MM.1S (cell line): ENCODE measurements around the gene CENPH.
"Not testable (repeated sequence)": the region's sequence is repeated elsewhere in the genome, so short reads cannot be mapped to it uniquely, and the experiment has no call there.

Source experiments
- DNase-seq: peaks from one replicate; pipeline ENCODE4 v3.0.0-alpha.2; 2015
- H2AFZ ChIP-seq: fragments of 300-600 bp; sonication (generic); 2 replicates; pipeline ENCODE4 v1.6.0; 2016; ENCODE audit warnings: antibody characterized with exemption, low read length
- H3F3A ChIP-seq: fragments of 300-600 bp; sonication (generic); 2 replicates; pipeline ENCODE4 v1.6.1; 2016; ENCODE audit warnings: mild to moderate bottlenecking, antibody characterized with exemption, low read length, moderate library complexity, mixed read lengths; ENCODE audit not compliant: insufficient read depth
- H3K27ac ChIP-seq: fragments of 300-600 bp; sonication (generic); 2 replicates; pipeline ENCODE4 v1.5.1; 2016; ENCODE audit warnings: mild to moderate bottlenecking, low read length
- H3K27me3 ChIP-seq: fragments of 300-600 bp; sonication (generic); replicated peaks from 2 replicates; pipeline ENCODE4 v1.6.0; 2016; ENCODE audit warnings: low read length; ENCODE audit not compliant: insufficient read depth
- H3K36me3 ChIP-seq: fragments of 300-600 bp; sonication (generic); replicated peaks from 2 replicates; pipeline ENCODE4 v1.6.1; 2016; ENCODE audit warnings: mild to moderate bottlenecking, low read length, mixed read lengths; ENCODE audit not compliant: insufficient read depth
- H3K4me1 ChIP-seq: fragments of 300-600 bp; sonication (generic); 2 replicates; pipeline ENCODE4 v1.6.1; 2016; ENCODE audit warnings: low read length, mixed read lengths
- H3K4me2 ChIP-seq: fragments of 300-600 bp; sonication (generic); 2 replicates; pipeline ENCODE4 v1.6.0; 2016; ENCODE audit warnings: low read depth, low read length
- H3K4me3 ChIP-seq: fragments of 300-600 bp; sonication (generic); 2 replicates; pipeline ENCODE4 v1.5.1; 2016; ENCODE audit warnings: low read length, mixed read lengths
- H3K79me2 ChIP-seq: fragments of 300-600 bp; sonication (generic); 2 replicates; pipeline ENCODE4 v1.6.1; 2016; ENCODE audit warnings: mixed run types, low read length, mixed read lengths
- H3K9ac ChIP-seq: fragments of 300-600 bp; sonication (generic); 2 replicates; pipeline ENCODE4 v1.6.1; 2016; ENCODE audit warnings: low read length, mixed read lengths
- H3K9me2 ChIP-seq: fragments of 300-600 bp; sonication (generic); replicated peaks from 2 replicates; pipeline ENCODE4 v1.6.1; 2016; ENCODE audit warnings: mild to moderate bottlenecking, low read length, mixed read lengths; ENCODE audit not compliant: insufficient read depth
- H3K9me3 ChIP-seq: fragments of 300-600 bp; sonication (generic); replicated peaks from 2 replicates; pipeline ENCODE4 v1.6.1; 2016; ENCODE audit warnings: mild to moderate bottlenecking, low read length, mixed read lengths; ENCODE audit not compliant: insufficient read depth
- H4K20me1 ChIP-seq: fragments of 300-600 bp; sonication (generic); 2 replicates; pipeline ENCODE4 v1.6.1; 2016; ENCODE audit warnings: mild to moderate bottlenecking, low read length, moderate library complexity, mixed read lengths; ENCODE audit not compliant: insufficient read depth
- EZH2 ChIP-seq: fragments of 300-600 bp; sonication (generic); optimal IDR thresholded peaks from 2 replicates; pipeline ENCODE3; 2017; ENCODE audit warnings: low read depth, mild to moderate bottlenecking, antibody characterized with exemption, low read length, mixed read lengths
- EZH2phosphoT487 ChIP-seq: fragments of 300-600 bp; sonication (generic); IDR thresholded peaks from 2 replicates; pipeline ENCODE4 v1.6.1; 2018; ENCODE audit warnings: antibody characterized with exemption, low read length
- TF ChIP-seq, protein P1 (sequence below): fragments of 300-600 bp; sonication (generic); IDR thresholded peaks from 2 replicates; pipeline ENCODE4 v1.5.1; 2016; ENCODE audit warnings: antibody characterized with exemption, low read length, mixed read lengths

CENPH gene

DNA sequence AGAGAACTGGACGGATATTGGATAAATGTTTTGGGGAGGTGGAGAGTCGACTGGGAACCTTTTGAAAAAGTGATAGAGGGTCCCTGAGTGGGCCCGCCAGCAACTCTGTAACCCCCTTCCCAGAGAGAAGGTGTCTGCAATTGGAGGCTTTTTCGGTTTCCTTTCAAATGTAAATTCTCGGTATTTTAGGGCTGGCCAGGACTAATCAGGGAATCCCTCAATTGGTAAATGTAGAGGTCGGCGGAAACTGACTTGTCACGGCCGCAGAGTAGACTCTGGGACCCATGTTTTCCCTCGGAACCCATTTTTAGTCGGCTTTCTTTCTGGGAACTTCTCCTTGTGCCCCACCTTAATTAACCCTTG lies 21.9 kb upstream of the CENPH start:
- H3K27me3 ChIP-seq = no peaks in the 10 kb centered on the region
- DNase-seq = peak; percentile 18
- peak overlapping the region; percentile 78 for H3K9ac ChIP-seq
- H3F3A ChIP-seq = peaks cover 5% of the 10 kb centered on the region
- H3K9me2 ChIP-seq = no peaks in the 10 kb centered on the region
- peaks cover 49% of the 10 kb centered on the region for H3K79me2 ChIP-seq
- H4K20me1 ChIP-seq = no peaks in the 10 kb centered on the region
- TF ChIP-seq EZH2phosphoT487 = no peak
- H3K27ac ChIP-seq = peak overlapping the region; percentile 67
- peak overlapping the region; percentile 81 for H3K4me2 ChIP-seq
- no peaks in the 10 kb centered on the region for H3K9me3 ChIP-seq
- peak overlapping the region; percentile 83 for H3K4me3 ChIP-seq
- H2AFZ ChIP-seq = peak overlapping the region; percentile 64
- peaks cover 11% of the 10 kb centered on the region for H3K4me1 ChIP-seq
- H3K36me3 ChIP-seq = peaks cover 9% of the 10 kb centered on the region; the same call in 1 of the 2 replicates

DNA sequence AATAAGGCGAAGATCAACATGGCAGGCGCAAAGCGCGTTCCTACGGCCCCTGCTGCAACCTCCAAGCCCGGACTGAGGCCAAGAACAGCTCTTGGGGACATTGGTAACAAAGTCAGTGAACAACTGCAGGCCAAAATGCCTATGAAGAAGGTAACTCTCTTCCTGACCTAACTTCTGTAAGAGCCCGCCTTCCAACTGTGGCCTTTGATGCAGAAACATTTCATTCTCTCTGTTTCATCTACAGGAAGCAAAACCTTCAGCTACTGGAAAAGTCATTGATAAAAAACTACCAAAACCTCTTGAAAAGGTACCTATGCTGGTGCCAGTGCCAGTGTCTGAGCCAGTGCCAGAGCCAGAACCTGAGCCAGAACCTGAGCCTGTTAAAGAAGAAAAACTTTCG lies 21.5 kb upstream of the CENPH start:
- H3F3A ChIP-seq = peaks cover 5% of the 10 kb centered on the region
- H3K79me2 ChIP-seq = peaks cover 51% of the 10 kb centered on the region
- no peaks in the 10 kb centered on the region for H3K9me2 ChIP-seq
- H3K4me2 ChIP-seq = peak overlapping the region; percentile 81
- TF ChIP-seq EZH2phosphoT487 = no peak
- TF ChIP-seq, protein P1, sequence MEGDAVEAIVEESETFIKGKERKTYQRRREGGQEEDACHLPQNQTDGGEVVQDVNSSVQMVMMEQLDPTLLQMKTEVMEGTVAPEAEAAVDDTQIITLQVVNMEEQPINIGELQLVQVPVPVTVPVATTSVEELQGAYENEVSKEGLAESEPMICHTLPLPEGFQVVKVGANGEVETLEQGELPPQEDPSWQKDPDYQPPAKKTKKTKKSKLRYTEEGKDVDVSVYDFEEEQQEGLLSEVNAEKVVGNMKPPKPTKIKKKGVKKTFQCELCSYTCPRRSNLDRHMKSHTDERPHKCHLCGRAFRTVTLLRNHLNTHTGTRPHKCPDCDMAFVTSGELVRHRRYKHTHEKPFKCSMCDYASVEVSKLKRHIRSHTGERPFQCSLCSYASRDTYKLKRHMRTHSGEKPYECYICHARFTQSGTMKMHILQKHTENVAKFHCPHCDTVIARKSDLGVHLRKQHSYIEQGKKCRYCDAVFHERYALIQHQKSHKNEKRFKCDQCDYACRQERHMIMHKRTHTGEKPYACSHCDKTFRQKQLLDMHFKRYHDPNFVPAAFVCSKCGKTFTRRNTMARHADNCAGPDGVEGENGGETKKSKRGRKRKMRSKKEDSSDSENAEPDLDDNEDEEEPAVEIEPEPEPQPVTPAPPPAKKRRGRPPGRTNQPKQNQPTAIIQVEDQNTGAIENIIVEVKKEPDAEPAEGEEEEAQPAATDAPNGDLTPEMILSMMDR = no peak
- no peak for TF ChIP-seq EZH2
- no peak for DNase-seq
- peak overlapping the region; percentile 83 for H3K4me3 ChIP-seq
- H2AFZ ChIP-seq = peak overlapping the region; percentile 64
- no peaks in the 10 kb centered on the region for H4K20me1 ChIP-seq
- H3K36me3 ChIP-seq = peaks cover 9% of the 10 kb centered on the region; the same call in 1 of the 2 replicates
- peak overlapping the region; percentile 67; the same call in 1 of the 2 replicates for H3K27ac ChIP-seq
- H3K4me1 ChIP-seq = peaks cover 11% of the 10 kb centered on the region
- no peaks in the 10 kb centered on the region for H3K9me3 ChIP-seq
- peak overlapping the region; percentile 78; the same call in 1 of the 2 replicates for H3K9ac ChIP-seq
- H3K27me3 ChIP-seq = no peaks in the 10 kb centered on the region

DNA sequence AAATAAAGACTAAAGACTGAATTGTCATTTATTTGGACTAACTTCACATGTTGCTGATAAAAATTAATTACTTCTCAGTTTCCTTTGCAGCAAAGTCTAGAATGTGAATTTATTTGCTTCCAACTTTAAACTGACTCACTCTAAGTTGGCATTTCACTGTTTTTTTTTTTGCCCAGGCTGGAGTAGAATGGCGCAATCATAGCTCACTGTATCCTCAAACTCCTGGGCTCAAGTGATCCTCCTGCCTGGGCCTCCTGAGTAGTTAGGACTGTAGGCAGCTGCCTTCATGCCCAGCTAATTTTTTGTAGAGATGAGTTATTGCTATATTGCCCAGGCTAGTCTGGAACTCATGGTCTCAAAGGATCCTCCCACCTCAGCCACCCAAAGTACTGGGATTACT lies 18.9 kb upstream of the CENPH start:
- H3K9me2 ChIP-seq = no peaks in the 10 kb centered on the region
- peaks cover 5% of the 10 kb centered on the region for H3F3A ChIP-seq
- H3K9ac ChIP-seq = no peak overlapping the region
- no peaks in the 10 kb centered on the region for H3K27me3 ChIP-seq
- H3K4me2 ChIP-seq = no peak overlapping the region
- no peaks in the 10 kb centered on the region for H3K9me3 ChIP-seq
- no peak overlapping the region for H3K4me3 ChIP-seq
- H3K4me1 ChIP-seq = peaks cover 11% of the 10 kb centered on the region
- H2AFZ ChIP-seq = no peak overlapping the region
- no peak overlapping the region for H3K27ac ChIP-seq
- DNase-seq = no peak
- H4K20me1 ChIP-seq = no peaks in the 10 kb centered on the region
- H3K79me2 ChIP-seq = peaks cover 57% of the 10 kb centered on the region
- peaks cover 22% of the 10 kb centered on the region for H3K36me3 ChIP-seq
- TF ChIP-seq EZH2phosphoT487 (no peak), EZH2 (no peak)
- TF ChIP-seq, protein P1 = no peak

DNA sequence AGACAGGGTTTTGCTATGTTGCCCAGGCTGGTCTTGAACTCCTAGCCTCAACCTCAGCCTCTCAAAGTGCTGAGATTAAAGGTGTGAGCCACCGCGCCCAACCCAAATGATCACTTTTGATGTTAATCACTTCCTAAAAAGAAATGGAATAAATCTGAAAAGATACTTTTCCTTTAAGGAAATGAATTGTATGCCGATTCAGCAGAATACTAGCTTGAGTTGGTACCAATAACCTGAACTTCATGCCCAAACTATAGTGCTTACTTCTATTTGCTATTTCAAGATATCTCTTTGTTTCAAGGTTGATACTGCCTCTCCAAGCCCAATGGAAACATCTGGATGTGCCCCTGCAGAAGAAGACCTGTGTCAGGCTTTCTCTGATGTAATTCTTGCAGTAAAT lies 18.4 kb upstream of the CENPH start:
- TF ChIP-seq EZH2phosphoT487 (no peak), EZH2 (no peak)
- TF ChIP-seq, protein P1 = no peak
- no peaks in the 10 kb centered on the region for H3K27me3 ChIP-seq
- DNase-seq = no peak
- peaks cover 6% of the 10 kb centered on the region for H3F3A ChIP-seq
- no peak overlapping the region for H3K27ac ChIP-seq
- peaks cover 22% of the 10 kb centered on the region for H3K36me3 ChIP-seq
- H2AFZ ChIP-seq = no peak overlapping the region
- H3K9me2 ChIP-seq = no peaks in the 10 kb centered on the region
- H3K9me3 ChIP-seq = no peaks in the 10 kb centered on the region
- peaks cover 57% of the 10 kb centered on the region for H3K79me2 ChIP-seq
- H3K9ac ChIP-seq = no peak overlapping the region
- no peak overlapping the region for H3K4me3 ChIP-seq
- no peak overlapping the region for H3K4me2 ChIP-seq
- peaks cover 11% of the 10 kb centered on the region for H3K4me1 ChIP-seq
- no peaks in the 10 kb centered on the region for H4K20me1 ChIP-seq

DNA sequence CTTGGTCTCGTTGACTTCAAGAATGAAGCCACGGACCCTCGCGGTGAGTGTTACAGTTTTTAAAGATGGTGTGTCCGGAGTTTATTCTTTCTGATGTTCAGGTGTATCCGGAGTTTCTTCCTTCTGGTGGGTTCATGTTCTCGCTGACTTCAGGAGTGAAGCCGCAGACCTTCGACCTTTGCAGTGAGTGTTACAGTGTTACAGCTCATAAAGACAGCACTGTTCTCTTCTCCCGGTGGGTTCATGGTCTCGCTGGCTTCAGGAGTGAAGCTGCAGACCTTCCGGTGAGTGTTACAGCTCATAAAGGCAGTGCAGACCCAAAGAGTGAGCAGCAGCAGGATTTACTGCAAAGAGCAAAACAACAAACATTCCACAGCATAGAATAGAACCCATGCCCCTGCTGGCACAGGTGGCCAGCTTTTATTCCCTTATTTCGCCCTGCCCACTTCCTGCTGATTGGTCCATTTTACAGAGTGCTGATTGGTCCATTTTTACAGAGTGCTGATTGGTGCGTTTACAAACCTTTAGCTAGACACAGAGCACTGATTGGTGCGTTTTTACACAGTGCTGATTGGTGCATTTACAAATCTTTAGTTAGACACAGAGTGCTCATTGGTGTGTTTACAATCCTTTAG lies 7.6 kb upstream of the CENPH start:
- not testable (repeated sequence) for H3K27me3 ChIP-seq, H3K4me1 ChIP-seq, H3K27ac ChIP-seq, H3K9ac ChIP-seq, H4K20me1 ChIP-seq, H2AFZ ChIP-seq, H3F3A ChIP-seq, H3K36me3 ChIP-seq, H3K4me3 ChIP-seq, H3K4me2 ChIP-seq, H3K79me2 ChIP-seq, H3K9me2 ChIP-seq, DNase-seq, H3K9me3 ChIP-seq
